ENCODE data around the gene BAIAP2.

The BAIAP2 gene

GRCh38 chr17:81163051-81163695 lies 128.2 kb downstream of the BAIAP2 start:
- no peak for DNase-seq

GRCh38 chr17:81163703-81164370 lies 128.9 kb downstream of the BAIAP2 start:
- DNase-seq, result no peak

GRCh38 chr17:81164371-81165245 lies 129.7 kb downstream of the BAIAP2 start:
- DNase-seq, result no peak

- no peak for DNase-seq
Observed at GRCh38 chr17:81165246-81166032, 130.5 kb downstream of the BAIAP2 start, which contains the start of gene PVALEF. Gene PVALEF (plus strand): TSS chr17:81165507. CDS start chr17:81181227, 15,720 bp downstream.

GRCh38 chr17:81166033-81166492 lies 131.1 kb downstream of the BAIAP2 start, which contains the start of gene AATK:
Gene AATK (minus strand): TSS chr17:81166221. CDS start chr17:81165992, 229 bp downstream.
- no peak for DNase-seq
